Endothelial cell of umbilical vein (primary cell): ENCODE data around the gene CEP55. TPM values are rescaled to one million over a fixed set of nuclear protein-coding genes. Genes with fewer than 3 reads are reported as not detected.

Experiments
- BruUV-seq: library from RNA; stranded (reverse); fragments of 400-500 nt; replicated peaks from 2 replicates; lab custom pipeline; 2021; lab: Mats Ljungman, UMichigan
- CTCF ChIA-PET: fragments of 300-600, 350-600 bp; sonication (Branson Sonifier 250); formaldehyde crosslinking; loops from one replicate; lab custom pipeline; 2021; ENCODE audit warnings: antibody characterized with exemption, inconsistent platforms; lab: Charles Lee
- POLR2A ChIA-PET: fragments of 300-600, 350-600 bp; sonication (Branson Sonifier 250); formaldehyde crosslinking; loops from one replicate; lab custom pipeline; 2021; ENCODE audit warnings: antibody characterized with exemption, inconsistent platforms; lab: Charles Lee
- DNase-seq: peaks from one replicate; pipeline ENCODE4 v3.0.0-alpha.2; 2011; ENCODE audit warnings: low read depth, low spot score
- FAIRE-seq: peaks from 2 replicates; lab custom pipeline; 2011; peaks lifted over from hg19 to GRCh38; lab: Jason Lieb, UNC
- H2AFZ ChIP-seq: 2 replicates; pipeline ENCODE4 v1.6.0; 2012; ENCODE audit warnings: low read depth, low read length, control low read depth, inconsistent platforms
- H3K27ac ChIP-seq: 2 replicates; pipeline ENCODE4 v1.5.1; 2011; ENCODE audit warnings: low read depth, mild to moderate bottlenecking, control low read depth, low read length, moderate library complexity; ENCODE audit not compliant: insufficient read depth
- H3K27me3 ChIP-seq, 2 experiments: 2 replicates each; pipeline versions ENCODE4 v1.6.0 to v1.6.1; 2011; ENCODE audit warnings: low read length in 2 of 2, mixed read lengths in 1 of 2; ENCODE audit not compliant: control insufficient read depth in 2 of 2, insufficient read depth in 2 of 2
- H3K36me3 ChIP-seq, 2 experiments: 2 replicates in 1 of 2; 3 replicates in 1 of 2; pipeline ENCODE4 v1.5.1; 2011; ENCODE audit warnings: low read length in 2 of 2, mild to moderate bottlenecking in 1 of 2, moderate library complexity in 1 of 2; ENCODE audit not compliant: control insufficient read depth in 2 of 2, insufficient read depth in 2 of 2; ENCODE audit errors: extremely low read depth in 1 of 2
- H3K4me1 ChIP-seq: 3 replicates; pipeline ENCODE4 v1.5.1; 2011; ENCODE audit warnings: mild to moderate bottlenecking, low read length; ENCODE audit not compliant: control insufficient read depth, insufficient read depth; ENCODE audit errors: extremely low read depth
- H3K4me2 ChIP-seq: 2 replicates; pipeline ENCODE4 v1.6.1; 2011; ENCODE audit warnings: low read length, control low read depth, mixed read lengths; ENCODE audit not compliant: insufficient read depth
- H3K4me3 ChIP-seq, 3 experiments: fragments of 200-600 bp in 1 of 3; sonication (generic), shearing (Covaris generic) in 1 of 3; replicated peaks in 1 of 3; 2 replicates each; pipeline ENCODE4 v1.5.1; 2011 to 2016; ENCODE audit warnings: control low read depth in 3 of 3, low read length in 3 of 3, mild to moderate bottlenecking in 2 of 3, inconsistent platforms in 1 of 3, low read depth in 1 of 3, moderate library complexity in 1 of 3; ENCODE audit not compliant: insufficient read depth in 1 of 3
- H3K79me2 ChIP-seq: 2 replicates; pipeline ENCODE4 v1.6.0; 2012; ENCODE audit warnings: low read length, inconsistent platforms; ENCODE audit not compliant: control insufficient read depth, insufficient read depth
- H3K9ac ChIP-seq: replicated peaks from 2 replicates; pipeline ENCODE3; 2011; ENCODE audit warnings: low read length, control low read depth; ENCODE audit not compliant: insufficient read depth; ENCODE audit errors: extremely low read depth
- H3K9me1 ChIP-seq: replicated peaks from 3 replicates; pipeline ENCODE4 v1.6.0; 2011; ENCODE audit warnings: mild to moderate bottlenecking, low read length; ENCODE audit not compliant: control insufficient read depth, insufficient read depth; ENCODE audit errors: extremely low read depth
- H3K9me3 ChIP-seq: replicated peaks from 2 replicates; pipeline ENCODE4 v1.5.1; 2012; ENCODE audit warnings: low read length, inconsistent platforms; ENCODE audit not compliant: control insufficient read depth, insufficient read depth
- H4K20me1 ChIP-seq: replicated peaks from 2 replicates; pipeline ENCODE3; 2011; ENCODE audit warnings: mild to moderate bottlenecking, low read length; ENCODE audit not compliant: control insufficient read depth, insufficient read depth; ENCODE audit errors: extremely low read depth
- EZH2 ChIP-seq: IDR thresholded peaks from 2 replicates; pipeline ENCODE4 v1.6.1; 2012; ENCODE audit warnings: borderline replicate concordance, low read depth, mild to moderate bottlenecking, moderate library complexity, low read length, inconsistent platforms; ENCODE audit not compliant: severe bottlenecking
- FOS ChIP-seq: IDR thresholded peaks from 2 replicates; pipeline ENCODE4 v1.6.1; 2011; ENCODE audit warnings: mild to moderate bottlenecking, low read length, moderate library complexity, borderline replicate concordance; ENCODE audit not compliant: insufficient read depth
- GATA2 ChIP-seq: IDR thresholded peaks from 2 replicates; pipeline ENCODE4 v1.7.0; 2011; ENCODE audit warnings: low read depth, mild to moderate bottlenecking, moderate library complexity, mixed read lengths, low read length; ENCODE audit not compliant: insufficient read length, insufficient read depth
- JUN ChIP-seq: IDR thresholded peaks from 2 replicates; pipeline ENCODE4 v1.6.1; 2011; ENCODE audit warnings: borderline replicate concordance, low read depth; ENCODE audit not compliant: insufficient read length, insufficient read depth
- MAX ChIP-seq: IDR thresholded peaks from 2 replicates; pipeline ENCODE4 v1.6.1; 2011; ENCODE audit not compliant: insufficient read depth, insufficient read length
- MYC ChIP-seq: IDR thresholded peaks from one replicate; pipeline ENCODE4 v1.6.1; 2011; ENCODE audit warnings: mild to moderate bottlenecking, low read depth, low read length
- POLR2A ChIP-seq: IDR thresholded peaks from 2 replicates; pipeline ENCODE4 v1.6.1; 2012; ENCODE audit warnings: low read depth, mild to moderate bottlenecking, control low read depth, low read length
- POLR2AphosphoS5 ChIP-seq: IDR thresholded peaks from 2 replicates; pipeline ENCODE4 v1.6.1; 2012; ENCODE audit warnings: low read depth, mild to moderate bottlenecking, control low read depth, low read length, moderate library complexity; ENCODE audit not compliant: insufficient read depth
- dilution Hi-C: fragments of 300-500 bp; cut with MboI; formaldehyde crosslinking; loops from one replicate; pipeline ENCODE4 v1.15.0; 2019; ENCODE audit warnings: low sequenced_read_pairs; ENCODE audit not compliant: extremely low pct_ligation_motif_present
- intact Hi-C: fragments of 100-400 bp; cut with micrococcal nuclease; formaldehyde crosslinking; loops from one replicate; pipeline ENCODE4 v1.10.0; 2022
- polyA plus RNA-seq, 4 experiments: library from polyadenylated mRNA; depleted of rRNA in 3 of 4; stranded (reverse) in 3 of 4; unstranded in 1 of 4; fragments of >200 nt; gene quantifications; 2 replicates each; pipeline versions ENCODE4 v1.2.1 to v1.2.3, GENCODE V29; 2011 to 2012; ENCODE audit warnings: missing spikeins in 1 of 4
- total RNA-seq: library from RNA; stranded (reverse); gene quantifications from 2 replicates; pipeline ENCODE4 v1.2.3, GENCODE V29; 2021
- TF ChIP-seq, protein P1 (sequence below), 2 donors: IDR thresholded peaks; 1 replicate in 1 of 2; 2 replicates in 1 of 2; pipeline ENCODE4 v1.5.1; 2011; ENCODE audit warnings: low read length in 2 of 2, mild to moderate bottlenecking in 2 of 2, moderate library complexity in 2 of 2, control low read depth in 1 of 2, inconsistent platforms in 1 of 2, low read depth in 1 of 2; ENCODE audit not compliant: insufficient read depth in 1 of 2; ENCODE audit errors: extremely low read depth in 1 of 2

The CEP55 gene
- total and polyA plus RNA-seq, 2 donors (not counting 3 experiments of a cell fraction or from before 2014, with no cell fraction given) = 17.4 to 63.0 TPM

- no peaks in the 10 kb centered on the region for H3K9me1 ChIP-seq
- H3K27ac ChIP-seq = no peak overlapping the region
- no peak overlapping the region for H3K4me2 ChIP-seq
- TF ChIP-seq POLR2AphosphoS5 (no peak), GATA2 (no peak)
- no TSS peak for BruUV-seq
- H3K9me3 ChIP-seq = no peaks in the 10 kb centered on the region
- peaks cover 62% of the 10 kb centered on the region for H3K79me2 ChIP-seq
- CTCF ChIA-PET = interaction anchor here (1.5 kb wide), 1 partner anchor 12 kb away, joined by 3 read pairs; no protein-coding TSS in a partner anchor
- no peak overlapping the region for H3K4me3 ChIP-seq
- DNase-seq (no peak), FAIRE-seq (no peak)
- no peaks in the 10 kb centered on the region for H3K27me3 ChIP-seq
- dilution Hi-C loops (no loop called here), intact Hi-C loops (no loop called here)
- H3K36me3 ChIP-seq = peaks cover 23 to 36% of the 10 kb centered on the region in 2 experiments
- POLR2A ChIA-PET = no interaction called here
- no peak overlapping the region for H3K9ac ChIP-seq
- peaks cover 18% of the 10 kb centered on the region for H3K4me1 ChIP-seq
- H2AFZ ChIP-seq = no peak overlapping the region
- H4K20me1 ChIP-seq = no peaks in the 10 kb centered on the region
These were observed 42.3 kb upstream of the CEP55 start for GRCh38 chr10:93454146-93454545.

DNA sequence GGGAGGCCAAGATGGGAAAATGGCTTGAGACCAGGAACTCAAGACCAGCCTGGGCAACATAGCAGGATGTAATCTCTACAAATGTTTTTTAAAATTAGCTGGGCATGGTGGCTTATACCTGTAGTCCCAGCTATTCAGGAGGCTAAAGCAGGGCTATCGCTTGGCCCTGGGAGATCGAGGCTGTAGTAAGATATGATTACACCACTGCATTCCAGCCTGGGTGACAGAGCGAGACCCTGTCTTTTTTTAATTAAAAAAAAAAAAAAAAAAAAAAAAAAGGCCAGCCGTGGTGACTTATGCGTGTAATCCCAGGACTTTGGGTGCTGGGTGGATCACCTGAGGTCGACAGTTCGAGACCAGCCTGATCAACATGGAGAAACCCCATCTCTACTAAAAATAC lies 41.7 kb upstream of the CEP55 start:
- no peak for DNase-seq
- BruUV-seq = no TSS peak
- intact Hi-C loops (no loop called here), dilution Hi-C loops (no loop called here)
- FAIRE-seq = no peak
- H3K27ac ChIP-seq = no peak overlapping the region
- H3K79me2 ChIP-seq = peaks cover 62% of the 10 kb centered on the region
- no peaks in the 10 kb centered on the region for H3K9me1 ChIP-seq
- H3K9me3 ChIP-seq = no peaks in the 10 kb centered on the region
- CTCF ChIA-PET = no interaction called here
- H2AFZ ChIP-seq = no peak overlapping the region
- POLR2A ChIA-PET = no interaction called here
- H3K36me3 ChIP-seq = peaks cover 22 to 30% of the 10 kb centered on the region in 2 experiments
- H3K9ac ChIP-seq = no peak overlapping the region
- H4K20me1 ChIP-seq = no peaks in the 10 kb centered on the region
- H3K4me2 ChIP-seq = no peak overlapping the region
- H3K4me1 ChIP-seq = peaks cover 24% of the 10 kb centered on the region
- no peaks in the 10 kb centered on the region for H3K27me3 ChIP-seq
- TF ChIP-seq, protein P1, sequence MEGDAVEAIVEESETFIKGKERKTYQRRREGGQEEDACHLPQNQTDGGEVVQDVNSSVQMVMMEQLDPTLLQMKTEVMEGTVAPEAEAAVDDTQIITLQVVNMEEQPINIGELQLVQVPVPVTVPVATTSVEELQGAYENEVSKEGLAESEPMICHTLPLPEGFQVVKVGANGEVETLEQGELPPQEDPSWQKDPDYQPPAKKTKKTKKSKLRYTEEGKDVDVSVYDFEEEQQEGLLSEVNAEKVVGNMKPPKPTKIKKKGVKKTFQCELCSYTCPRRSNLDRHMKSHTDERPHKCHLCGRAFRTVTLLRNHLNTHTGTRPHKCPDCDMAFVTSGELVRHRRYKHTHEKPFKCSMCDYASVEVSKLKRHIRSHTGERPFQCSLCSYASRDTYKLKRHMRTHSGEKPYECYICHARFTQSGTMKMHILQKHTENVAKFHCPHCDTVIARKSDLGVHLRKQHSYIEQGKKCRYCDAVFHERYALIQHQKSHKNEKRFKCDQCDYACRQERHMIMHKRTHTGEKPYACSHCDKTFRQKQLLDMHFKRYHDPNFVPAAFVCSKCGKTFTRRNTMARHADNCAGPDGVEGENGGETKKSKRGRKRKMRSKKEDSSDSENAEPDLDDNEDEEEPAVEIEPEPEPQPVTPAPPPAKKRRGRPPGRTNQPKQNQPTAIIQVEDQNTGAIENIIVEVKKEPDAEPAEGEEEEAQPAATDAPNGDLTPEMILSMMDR (IDR thresholded peaks at IDR 0.05; ENCODE audit: extremely low read depth in 1 of 2, insufficient read depth in 1 of 2, low read depth in 1 of 2, low read length in 2 of 2) = no peak
- no peak for TF ChIP-seq MYC
- no peak for TF ChIP-seq FOS
- TF ChIP-seq MAX = no peak
- TF ChIP-seq POLR2A = no peak
- TF ChIP-seq EZH2 = no peak
- no peak for TF ChIP-seq JUN
- TF ChIP-seq GATA2 = no peak
- H3K4me3 ChIP-seq = no peak overlapping the region
